Ishikawa (cell line): Measurements from ENCODE around the gene FBLN1.

ENCODE experiments used
- EP300 ChIP-seq: IDR thresholded peaks from 2 replicates; pipeline ENCODE4 v1.6.1; 2012; ENCODE audit warnings: borderline replicate concordance
- FOXM1 ChIP-seq: IDR thresholded peaks from 2 replicates; pipeline ENCODE4 v1.6.1; 2012; ENCODE audit warnings: low read depth, borderline replicate concordance
- NFIC ChIP-seq: IDR thresholded peaks from 2 replicates; pipeline ENCODE4 v1.6.1; 2012
- REST ChIP-seq: IDR thresholded peaks from 2 replicates; pipeline ENCODE4 v1.6.1; 2012; ENCODE audit warnings: low read depth, mild to moderate bottlenecking

GRCh38 chr22:45612451-45612901 is 109.8 kb downstream of the FBLN1 start:
- TF ChIP-seq EP300 = no peak
- no peak for TF ChIP-seq REST
- no peak for TF ChIP-seq NFIC
- TF ChIP-seq FOXM1 = no peak
